Breast epithelium (tissue), 3 donors: Measurements from ENCODE around the gene WWC2.

Experiments used
- CTCF ChIP-seq, 3 donors: fragments of 450-650 bp; IDR thresholded peaks; one replicate each; pipeline ENCODE4 v1.5.1; 2016 to 2017; ENCODE audit warnings: antibody characterized with exemption in 3 of 3, mild to moderate bottlenecking in 3 of 3, moderate library complexity in 3 of 3
- POLR2A ChIP-seq: fragments of 450-650 bp; IDR thresholded peaks from one replicate; pipeline ENCODE4 v1.6.1; 2016; ENCODE audit warnings: antibody characterized with exemption, mild to moderate bottlenecking, moderate library complexity
- POLR2AphosphoS5 ChIP-seq, 3 donors: sonication (generic); formaldehyde crosslinking; IDR thresholded peaks; one replicate each; pipeline ENCODE4 v1.6.1; 2017; ENCODE audit warnings: antibody characterized with exemption in 3 of 3

GRCh38 chr4:183147983-183148382 is 48.9 kb downstream of the WWC2 start:
- TF ChIP-seq CTCF (IDR thresholded peaks at IDR 0.05) (no peak), POLR2A (no peak), POLR2AphosphoS5 (IDR thresholded peaks at IDR 0.05) (no peak)
